CD14-positive monocyte (primary cell): Measurements from ENCODE around the gene EXOC6B. TPM values are rescaled to one million over a fixed set of nuclear protein-coding genes. Genes with fewer than 3 reads are reported as not detected.

ENCODE experiments used
- DNase-seq, 3 donors: peaks; one replicate each; pipeline ENCODE4 v3.0.0-alpha.2; 2011 to 2022
- H2AFZ ChIP-seq: 2 replicates; pipeline ENCODE4 v1.6.0; 2012; ENCODE audit warnings: mild to moderate bottlenecking, low read depth, low read length, inconsistent platforms; ENCODE audit not compliant: insufficient read depth, poor library complexity, severe bottlenecking
- H3K27ac ChIP-seq, 2 donors: 1 replicate in 1 of 2; 2 replicates in 1 of 2; pipeline ENCODE4 v1.5.1; 2012 to 2013; ENCODE audit warnings: low read length in 2 of 2, control low read depth in 1 of 2, inconsistent platforms in 1 of 2, low read depth in 1 of 2, mild to moderate bottlenecking in 1 of 2
- H3K27me3 ChIP-seq, 2 donors: one replicate each; pipeline versions ENCODE4 v1.6.0 to v1.6.1; 2011 to 2013; ENCODE audit warnings: low read length in 2 of 2; ENCODE audit not compliant: control insufficient read depth in 2 of 2, insufficient read depth in 2 of 2
- H3K36me3 ChIP-seq, 2 donors: replicated peaks in 1 of 2; 1 replicate in 1 of 2; 2 replicates in 1 of 2; pipeline versions ENCODE4 v1.5.1 to v1.6.1; 2012 to 2013; ENCODE audit warnings: low read length in 2 of 2, control low read depth in 1 of 2, inconsistent platforms in 1 of 2, mild to moderate bottlenecking in 1 of 2; ENCODE audit not compliant: insufficient read depth in 2 of 2, control insufficient read depth in 1 of 2
- H3K4me1 ChIP-seq, 2 donors: 1 replicate in 1 of 2; 2 replicates in 1 of 2; pipeline versions ENCODE4 v1.5.1 to v1.6.1; 2012 to 2013; ENCODE audit warnings: low read length in 2 of 2, control low read depth in 1 of 2, inconsistent platforms in 1 of 2, mild to moderate bottlenecking in 1 of 2, moderate library complexity in 1 of 2; ENCODE audit not compliant: insufficient read depth in 2 of 2, control insufficient read depth in 1 of 2
- H3K4me2 ChIP-seq: replicated peaks from 2 replicates; pipeline ENCODE3; 2012; ENCODE audit warnings: low read length, moderate library complexity, mild to moderate bottlenecking; ENCODE audit not compliant: poor library complexity, severe bottlenecking; ENCODE audit errors: extremely low read depth
- H3K4me3 ChIP-seq, 3 experiments: fragments of 200-600 bp in 1 of 3; sonication (generic) in 1 of 3; replicated peaks in 1 of 3; 1 replicate in 2 of 3; 2 replicates in 1 of 3; pipeline ENCODE4 v1.5.1; 2011 to 2013; ENCODE audit warnings: low read length in 3 of 3, mild to moderate bottlenecking in 3 of 3, control low read depth in 2 of 3, low read depth in 2 of 3, inconsistent platforms in 1 of 3, moderate library complexity in 1 of 3
- H3K79me2 ChIP-seq: 2 replicates; pipeline ENCODE4 v1.6.0; 2012; ENCODE audit warnings: mild to moderate bottlenecking, control low read depth, inconsistent platforms, low read length, moderate library complexity; ENCODE audit not compliant: insufficient read depth
- H3K9ac ChIP-seq: 2 replicates; pipeline ENCODE4 v1.6.0; 2017; ENCODE audit warnings: low read length, mild to moderate bottlenecking; ENCODE audit not compliant: insufficient read depth, poor library complexity, severe bottlenecking
- H3K9me3 ChIP-seq, 2 donors: replicated peaks in 1 of 2; 1 replicate in 1 of 2; 2 replicates in 1 of 2; pipeline versions ENCODE4 v1.5.1 to v1.6.1; 2012 to 2013; ENCODE audit warnings: low read length in 2 of 2, control low read depth in 1 of 2; ENCODE audit not compliant: control insufficient read depth in 1 of 2, insufficient read depth in 1 of 2
- H4K20me1 ChIP-seq: 2 replicates; pipeline ENCODE4 v1.6.0; 2012; ENCODE audit warnings: mild to moderate bottlenecking, low read length, control low read depth, moderate library complexity; ENCODE audit not compliant: insufficient read depth
- H3K27ac Mint-ChIP-seq, 7 donors: one replicate each; pipeline ENCODE4 v1.8.0; 2020; ENCODE audit warnings: mild to moderate bottlenecking in 7 of 7, mixed read lengths in 7 of 7, moderate library complexity in 6 of 7, inconsistent platforms in 2 of 7
- H3K27me3 Mint-ChIP-seq, 3 donors: one replicate each; pipeline ENCODE4 v1.8.0; 2021 to 2022; ENCODE audit warnings: low read depth in 3 of 3, mild to moderate bottlenecking in 3 of 3, mixed read lengths in 3 of 3, moderate library complexity in 3 of 3, inconsistent platforms in 1 of 3
- H3K36me3 Mint-ChIP-seq, 2 donors: one replicate each; pipeline ENCODE4 v1.8.0; 2020; ENCODE audit warnings: mixed read lengths in 2 of 2, inconsistent platforms in 1 of 2, mild to moderate bottlenecking in 1 of 2
- H3K4me1 Mint-ChIP-seq: one replicate; pipeline ENCODE4 v1.8.0; 2020; ENCODE audit warnings: mild to moderate bottlenecking, mixed read lengths
- H3K4me3 Mint-ChIP-seq, 2 donors: one replicate each; pipeline ENCODE4 v1.8.0; 2020; ENCODE audit warnings: mild to moderate bottlenecking in 2 of 2, mixed read lengths in 2 of 2, moderate library complexity in 1 of 2
- H3K9me3 Mint-ChIP-seq, 7 donors: one replicate each; pipeline ENCODE4 v1.8.0; 2020 to 2022; ENCODE audit warnings: mixed read lengths in 7 of 7, mild to moderate bottlenecking in 6 of 7, moderate library complexity in 6 of 7, inconsistent platforms in 2 of 7
- CTCF ChIP-seq: fragments of 200-600 bp; IDR thresholded peaks from one replicate; pipeline ENCODE4 v1.8.0; 2022; ENCODE audit warnings: antibody characterized with exemption, mild to moderate bottlenecking
- WGBS: methylation state at CpG from one replicate; pipeline ENCODE4 v1.1.5; 2013; ENCODE audit warnings: missing lambda C conversion rate; ENCODE audit not compliant: insufficient coverage; 5-methylcytosine and 5-hydroxymethylcytosine counted together
- intact Hi-C, 2 donors: fragments of 100-400 bp; cut with micrococcal nuclease; formaldehyde crosslinking; loops; one replicate each; pipeline versions ENCODE4 v1.15.0 to v1.15.1; 2023
- polyA plus RNA-seq, 3 donors: library from polyadenylated mRNA; depleted of rRNA in 1 of 3; unstranded in 2 of 3; stranded (reverse) in 1 of 3; fragments of 300-500 nt in 2 of 3; fragments of >200 nt in 1 of 3; fragmentation: Illumina TruSeq in 2 of 3; gene quantifications; 1 replicate in 2 of 3; 2 replicates in 1 of 3; pipeline ENCODE4 v1.2.3, GENCODE V29; 2012 to 2021

EXOC6B gene
- polyA plus RNA-seq, 3 donors: 1.8 to 2.8 (median 2.1) TPM

GRCh38 chr2:72824224-72824842, 1.5 kb downstream of the EXOC6B start:
- TF ChIP-seq CTCF: no peak
- Histone ChIP-seq H3K36me3 (no peaks in the 10 kb centered on the region), H3K4me2 (no peak overlapping the region), H2AFZ (no peak overlapping the region), H3K4me3 (peak overlapping the region in 1 of 3 experiments; percentile 98), H3K4me1 (peaks cover 11% of the 10 kb centered on the region in 2 donors), H3K27me3 (peaks cover 6 to 13% of the 10 kb centered on the region in 2 donors), H3K27ac (no peak overlapping the region), H3K9ac (no peak overlapping the region), H3K79me2 (peaks cover 3% of the 10 kb centered on the region), H3K9me3 (no peaks in the 10 kb centered on the region), H4K20me1 (peaks cover 7% of the 10 kb centered on the region)
- no peak overlapping the region for H3K27ac Mint-ChIP-seq
- peaks cover 0 to 3% (median 0%) of the 10 kb centered on the region in 7 donors for H3K9me3 Mint-ChIP-seq
- H3K36me3 Mint-ChIP-seq: peaks cover 0 to 3% of the 10 kb centered on the region in 2 donors
- peak in 1 of 3 donors; percentile 6 for DNase-seq
- peaks cover 18% of the 10 kb centered on the region for H3K4me1 Mint-ChIP-seq
- peak overlapping the region in 1 of 2 donors; percentile 94 for H3K4me3 Mint-ChIP-seq
- intact Hi-C loops: no loop called here
- no CpG with 5 or more reads among the region's 4 CpGs for WGBS
- H3K27me3 Mint-ChIP-seq: peaks cover 13 to 29% (median 26%) of the 10 kb centered on the region in 3 donors

GRCh38 chr2:72822794-72823193, 3.0 kb downstream of the EXOC6B start:
- Mint-ChIP-seq H3K36me3 (peaks cover 0 to 3% of the 10 kb centered on the region in 2 donors), H3K27ac (no peak overlapping the region), H3K27me3 (peaks cover 13 to 30% (median 24%) of the 10 kb centered on the region in 3 donors), H3K9me3 (peaks cover 0 to 3% (median 0%) of the 10 kb centered on the region in 7 donors), H3K4me1 (peaks cover 18% of the 10 kb centered on the region), H3K4me3 (no peak overlapping the region)
- Histone ChIP-seq H3K9ac (no peak overlapping the region), H4K20me1 (peaks cover 7% of the 10 kb centered on the region), H3K27me3 (peaks cover 6 to 13% of the 10 kb centered on the region in 2 donors), H3K4me3 (no peak overlapping the region), H2AFZ (no peak overlapping the region), H3K9me3 (no peaks in the 10 kb centered on the region), H3K4me2 (no peak overlapping the region), H3K79me2 (peaks cover 3% of the 10 kb centered on the region), H3K4me1 (peaks cover 11% of the 10 kb centered on the region in 2 donors), H3K27ac (no peak overlapping the region), H3K36me3 (no peaks in the 10 kb centered on the region)
- TF ChIP-seq CTCF: no peak
- no peak for DNase-seq
- intact Hi-C loops: no loop called here
- WGBS: 100% methylated on average over 1 of the region's 2 CpGs
